Measurements from ENCODE around the gene NIFK.
"Not testable (repeated sequence)": the region's sequence is repeated elsewhere in the genome, so short reads cannot be mapped to it uniquely, and the experiment has no call there.

The NIFK gene

DNA sequence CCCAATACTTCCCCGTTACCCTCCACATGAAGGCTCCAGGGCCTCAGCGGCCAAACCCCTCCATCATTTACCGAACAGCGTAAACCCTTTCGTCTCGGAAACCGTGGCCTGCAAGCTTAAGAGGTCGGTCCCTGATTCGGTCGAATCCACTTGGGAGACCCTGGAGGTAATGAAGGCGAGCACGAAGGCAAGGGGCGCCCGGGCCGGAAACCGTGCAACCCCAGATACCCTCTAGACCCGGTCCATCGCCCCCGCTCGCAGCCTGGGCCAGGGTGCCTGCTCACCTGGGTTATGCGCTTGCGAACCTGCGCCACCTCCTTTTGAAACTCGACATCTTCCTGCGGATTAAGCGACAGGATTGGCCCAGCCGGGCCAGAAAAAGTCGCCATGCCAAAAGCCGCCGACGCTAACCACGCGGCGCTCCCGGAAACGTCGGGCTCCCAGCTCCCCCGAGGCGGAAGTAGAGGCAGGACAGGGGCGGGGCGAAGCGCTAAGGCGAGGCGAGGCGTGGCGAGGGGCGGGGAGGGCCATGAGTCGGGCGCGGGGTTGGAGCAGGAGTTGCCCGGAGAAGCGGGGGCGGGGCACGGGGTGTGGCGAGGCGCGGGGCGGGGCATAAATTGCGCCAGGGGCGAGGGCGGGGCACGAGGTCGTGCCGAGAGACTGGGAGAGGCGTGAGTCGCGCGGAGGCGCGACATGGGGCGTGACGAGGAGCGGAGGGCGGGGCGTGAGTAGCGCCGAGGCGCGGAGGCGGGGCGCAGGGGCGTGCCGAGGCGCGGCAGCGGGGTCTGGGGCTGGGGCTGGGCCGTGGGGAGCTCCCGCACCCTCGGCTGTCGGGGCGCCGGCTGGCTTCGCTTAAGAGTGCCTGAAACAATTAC, at the start of gene NIFK:
Gene NIFK (minus strand): TSS at position 414 of the 875 bp plus-strand sequence. CDS start 25 bp downstream, at position 389.
- peak; percentile 100 for DNase-seq

DNA sequence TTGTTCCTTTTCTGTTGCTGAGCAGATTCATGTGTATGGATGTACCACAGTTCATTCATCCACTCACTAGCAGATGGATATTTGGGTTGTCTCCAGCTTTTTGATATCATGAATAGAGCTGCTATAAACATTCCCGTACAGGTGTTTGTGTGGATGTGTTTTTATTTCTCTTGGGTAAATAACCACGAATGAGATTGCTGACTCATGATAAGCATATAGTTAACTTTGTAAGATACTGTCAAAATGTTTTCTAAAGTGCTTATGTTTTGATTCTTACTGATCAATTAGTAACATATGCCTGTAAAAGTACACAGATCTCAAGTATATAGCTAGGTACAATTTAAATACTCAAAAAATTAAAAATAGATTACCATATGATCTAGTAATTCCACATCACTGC, 46.5 kb upstream of the NIFK start:
- no peak for DNase-seq

DNA sequence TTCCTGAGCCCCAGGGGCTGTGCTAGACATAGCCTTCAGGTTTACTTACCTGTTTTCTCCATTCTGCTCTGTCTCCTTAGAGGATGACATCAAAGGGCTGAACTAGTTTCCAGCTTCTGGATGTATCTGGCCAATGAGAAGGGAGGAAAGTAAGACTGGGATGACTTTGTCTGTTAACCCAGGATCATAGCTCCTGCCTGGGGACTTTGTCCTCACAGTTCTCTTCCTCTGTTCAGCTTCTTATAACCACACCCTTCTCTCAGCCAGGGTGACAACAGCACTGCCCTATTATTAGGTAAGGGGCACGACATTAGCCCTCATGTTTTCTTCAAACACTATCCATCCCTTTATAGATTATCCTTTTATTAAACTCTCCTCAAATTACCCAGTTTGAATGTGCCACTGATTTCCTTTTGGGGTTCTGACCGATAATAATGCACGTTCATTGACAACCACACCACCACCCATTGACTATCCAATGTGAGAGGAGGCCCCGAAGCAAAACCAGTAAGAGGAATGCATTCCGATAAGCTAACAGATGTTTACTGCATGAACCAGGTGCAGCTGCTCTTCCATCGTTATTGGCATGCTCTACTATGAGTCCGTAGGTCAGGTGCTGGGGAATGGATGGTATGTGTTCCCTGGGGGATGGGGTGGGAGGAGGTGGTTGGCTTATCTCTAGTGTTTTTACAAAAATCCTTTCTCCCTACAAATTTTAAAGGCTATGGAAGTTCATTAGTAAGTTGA, 42.2 kb upstream of the NIFK start:
- no peak for DNase-seq

DNA sequence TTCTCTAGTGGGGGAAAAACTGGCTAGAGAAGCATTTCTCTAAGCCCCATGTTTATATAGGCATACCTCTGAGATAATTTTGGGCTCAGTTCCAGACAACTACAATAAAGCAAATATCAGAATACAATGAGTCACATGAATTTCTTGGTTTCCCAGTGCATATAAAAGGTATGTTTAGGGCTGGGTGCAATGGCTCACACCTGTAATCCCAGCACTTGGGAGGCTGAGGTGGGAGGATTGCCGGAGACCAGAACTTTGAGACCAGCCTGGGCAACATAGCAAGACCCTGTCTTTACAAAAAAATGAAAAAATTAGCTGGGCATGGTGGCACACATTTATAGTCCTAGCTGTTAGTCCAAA, 41.0 kb upstream of the NIFK start:
- DNase-seq: no peak

DNA sequence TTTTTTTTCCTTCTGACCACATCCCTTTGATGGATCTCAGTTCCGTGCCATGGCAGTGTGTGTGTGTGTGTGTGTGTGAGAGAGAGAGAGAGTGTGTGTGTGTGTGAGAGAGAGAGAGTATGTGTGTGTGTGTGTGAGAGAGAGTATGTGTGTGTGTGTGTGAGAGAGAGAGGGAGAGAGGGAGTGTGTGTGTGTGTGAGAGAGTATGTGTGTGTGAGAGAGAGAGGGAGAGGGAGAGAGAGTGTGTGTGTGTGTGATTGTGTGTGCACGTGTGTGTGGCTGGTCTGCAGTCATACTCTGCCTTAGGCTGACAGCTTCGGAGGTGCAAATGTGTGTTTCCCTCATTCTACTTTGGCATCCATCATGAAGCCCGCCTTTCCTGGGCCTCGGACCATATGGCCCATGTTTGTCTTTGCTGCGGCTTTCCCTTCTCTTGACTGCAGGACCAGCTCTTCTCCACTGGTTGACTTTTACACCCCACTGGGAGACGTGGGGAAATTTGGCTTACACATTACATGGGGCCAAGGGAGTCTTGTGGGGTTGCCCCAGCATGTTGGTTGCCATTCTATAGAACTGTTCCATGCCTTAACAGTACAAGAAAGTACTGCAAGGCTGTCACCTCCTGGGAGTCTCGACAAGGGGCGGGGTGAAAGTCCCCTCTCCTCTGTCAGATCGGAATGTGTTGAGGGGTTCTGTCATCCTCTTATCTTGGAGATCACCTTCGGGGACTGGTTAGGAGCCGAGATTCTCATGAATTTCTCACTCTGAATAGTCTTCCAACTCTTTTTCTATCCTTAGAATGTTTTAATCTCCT, 40.4 kb upstream of the NIFK start:
- no peak for DNase-seq

DNA sequence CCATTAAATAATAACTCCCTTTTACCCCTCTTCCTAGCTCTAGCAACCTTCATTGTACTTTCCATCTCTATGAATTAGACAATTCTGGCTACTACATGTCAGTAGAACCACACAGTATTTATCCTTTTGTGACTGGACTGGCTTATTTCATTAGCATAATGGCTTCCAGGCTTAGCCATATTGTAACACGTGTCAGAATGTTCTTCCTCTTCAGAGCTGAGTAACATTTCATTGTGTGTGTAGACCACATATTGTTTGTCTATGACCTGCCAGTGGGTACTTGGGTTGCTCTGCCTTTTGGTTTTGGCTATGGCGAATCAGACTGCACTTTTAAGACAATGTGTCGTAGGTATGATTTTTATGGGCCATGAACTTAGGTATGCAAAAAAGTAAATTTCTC, 39.7 kb upstream of the NIFK start:
- DNase-seq: no peak

DNA sequence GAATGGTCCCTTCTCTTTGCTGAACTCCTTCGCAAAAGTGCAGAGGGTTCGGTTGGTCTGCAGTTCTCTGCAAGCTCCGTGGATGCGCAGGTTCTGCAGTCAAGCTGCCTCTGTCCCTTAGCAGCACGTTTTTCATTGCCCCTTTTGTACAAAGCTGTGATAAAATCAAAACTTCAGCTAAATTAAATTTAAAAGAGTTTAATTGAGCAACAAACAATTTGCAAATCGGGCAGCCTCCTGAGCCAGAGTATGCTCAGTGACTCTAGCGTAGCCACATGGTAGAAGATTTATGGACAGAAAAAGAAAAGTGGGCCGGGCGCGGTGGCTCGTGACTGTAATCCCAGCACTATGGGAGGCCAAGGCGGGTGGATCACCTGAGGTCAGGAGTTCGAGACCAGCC, 37.6 kb upstream of the NIFK start:
- no peak for DNase-seq

DNA sequence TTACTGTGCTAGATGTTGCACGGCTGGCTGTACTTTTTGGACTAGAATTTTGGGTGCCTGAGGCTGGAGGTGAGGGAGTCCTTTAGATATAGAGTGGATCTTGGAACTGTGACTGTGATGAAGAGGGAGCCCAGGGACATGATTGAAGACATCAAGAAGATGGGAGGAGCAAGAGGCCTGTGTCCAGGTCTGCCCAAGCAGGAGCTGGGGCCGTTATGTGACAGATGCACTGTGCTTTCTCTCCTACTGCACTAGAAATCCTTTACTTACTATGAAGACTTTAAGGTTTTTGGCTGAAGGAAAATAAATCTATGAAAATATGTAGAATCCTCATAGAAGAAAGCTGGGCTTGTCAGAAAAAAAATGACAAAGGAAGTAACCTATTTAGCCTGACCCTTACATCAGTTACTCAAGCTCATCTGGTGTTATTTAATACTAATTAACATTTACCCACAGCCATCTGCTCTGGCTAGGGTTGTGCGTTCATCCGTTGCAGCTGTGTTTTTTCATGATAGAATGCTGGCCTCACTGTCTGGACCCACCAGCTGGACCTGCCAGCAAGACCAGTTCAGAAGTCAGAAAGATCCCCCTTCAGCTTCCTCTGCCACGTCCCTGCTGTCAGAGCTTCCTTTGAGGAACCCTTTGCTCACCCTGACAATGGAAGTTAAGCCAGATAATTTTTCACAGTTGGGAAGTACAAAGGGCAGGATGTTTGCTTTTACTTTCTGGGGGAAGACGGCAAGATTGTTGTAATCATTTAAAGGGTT, 35.5 kb upstream of the NIFK start:
- DNase-seq: no peak

DNA sequence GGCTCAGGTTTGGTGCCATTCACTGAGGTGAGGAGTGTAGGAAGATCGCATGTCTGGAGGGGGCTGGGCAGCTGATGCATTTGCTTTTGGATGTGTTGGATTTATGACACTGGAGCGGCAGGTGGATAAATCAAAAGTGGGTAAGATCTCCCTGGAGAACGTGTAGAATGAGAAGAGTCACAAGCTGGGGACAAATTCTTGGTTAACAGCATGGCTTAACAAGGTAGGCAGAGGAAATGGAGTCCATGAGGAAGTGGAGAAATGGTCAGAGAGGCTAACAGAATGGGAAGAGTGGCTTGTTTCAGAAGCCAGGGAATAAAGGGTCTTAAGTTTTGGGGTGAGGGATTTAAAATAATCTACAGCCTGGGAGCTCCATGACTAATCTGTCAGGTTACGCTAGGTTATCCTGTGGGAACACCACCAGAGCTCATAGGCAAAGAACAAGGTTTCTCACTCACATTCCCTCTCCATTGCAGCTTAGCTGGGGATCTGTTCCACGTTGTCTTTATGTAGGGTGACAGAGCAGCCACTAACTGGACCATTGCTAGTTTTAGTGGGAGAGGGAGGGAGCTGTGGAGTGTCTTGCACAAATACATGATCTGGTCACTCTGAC, 31.6 kb upstream of the NIFK start:
- DNase-seq: no peak

DNA sequence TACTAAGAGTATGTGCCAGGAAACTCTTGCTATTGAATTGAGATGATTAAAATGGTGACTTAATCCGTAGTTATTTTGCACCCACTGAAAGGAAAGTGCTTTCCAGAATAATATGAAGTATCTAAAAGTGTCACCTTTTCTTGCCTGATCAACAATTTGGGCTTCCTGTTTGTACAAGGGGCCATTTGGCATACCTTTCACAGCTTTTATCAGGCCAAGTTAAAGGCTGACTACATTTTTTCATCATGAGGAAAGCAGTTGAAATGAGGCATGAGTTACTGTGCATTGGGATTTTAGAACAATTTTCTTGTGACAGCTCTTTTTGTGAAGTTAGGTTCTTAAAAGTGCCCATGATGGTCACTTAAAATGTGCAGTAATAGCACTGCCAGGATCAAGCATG, 29.9 kb upstream of the NIFK start:
- no peak for DNase-seq

DNA sequence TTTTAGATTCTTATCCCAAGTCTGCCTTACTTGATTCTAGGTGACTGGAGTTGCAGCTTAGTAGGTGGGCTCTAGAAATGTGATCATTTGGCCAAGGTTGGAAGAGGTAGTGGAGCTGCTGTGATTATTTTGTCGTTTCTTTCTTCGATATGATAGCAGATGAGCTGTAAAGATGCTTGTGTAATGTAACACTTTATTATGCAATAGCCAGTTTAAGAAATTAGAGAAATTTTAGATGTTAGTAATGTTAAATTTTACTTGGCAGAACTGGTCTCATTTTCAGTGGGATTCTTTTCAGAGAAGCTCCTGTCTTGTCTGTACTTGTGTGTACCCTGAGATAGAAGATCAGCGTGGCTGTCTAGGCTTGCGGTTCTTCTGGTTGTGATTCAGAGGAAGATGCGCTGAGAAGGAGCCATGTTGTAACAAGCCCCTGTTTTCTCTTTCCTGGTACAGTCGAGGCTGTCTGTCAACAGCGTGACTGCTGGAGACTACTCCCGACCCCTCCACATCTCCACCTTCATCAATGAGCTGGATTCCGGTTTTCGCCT, 28.1 kb upstream of the NIFK start:
- no peak for DNase-seq

DNA sequence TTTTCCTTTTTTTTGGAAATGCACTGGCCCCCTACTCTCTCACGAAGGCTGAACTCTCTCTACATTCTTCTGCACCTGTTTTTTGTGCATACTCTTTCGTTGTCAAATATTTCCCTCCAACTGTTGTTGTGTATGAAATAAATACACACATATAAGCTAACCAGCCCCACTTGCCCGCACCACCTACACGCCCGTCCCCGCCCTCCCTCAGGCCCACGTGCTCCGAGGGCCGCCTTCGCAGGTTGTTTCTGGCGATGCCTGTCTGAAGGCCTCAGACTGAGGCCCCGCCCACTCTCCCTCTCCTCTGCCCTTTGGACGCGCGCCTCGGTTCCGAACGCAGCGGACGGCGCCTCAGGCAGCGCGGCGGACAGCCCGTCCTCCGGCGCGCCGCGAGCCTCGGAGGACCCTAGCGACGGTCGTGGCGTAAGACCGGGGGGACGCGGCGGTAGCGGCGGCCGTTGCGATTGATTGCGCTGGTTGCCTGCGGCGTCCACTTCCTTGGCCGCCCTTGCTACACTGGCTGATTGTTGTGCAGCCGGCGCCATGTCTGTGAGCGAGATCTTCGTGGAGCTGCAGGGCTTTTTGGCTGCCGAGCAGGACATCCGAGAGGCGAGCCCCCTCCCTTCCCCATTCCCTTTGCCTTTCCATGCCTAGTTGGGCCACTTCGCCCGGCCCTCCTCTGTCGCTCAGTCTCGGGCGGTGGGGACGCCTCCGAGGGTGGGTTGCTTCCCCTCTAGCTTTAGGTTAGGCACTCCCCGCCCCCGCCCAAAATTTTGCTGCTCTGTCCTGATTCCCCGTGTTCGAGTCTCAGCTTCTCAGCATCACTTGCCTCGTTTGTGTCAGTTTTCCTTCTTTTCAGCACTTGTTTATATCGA, 18.8 kb upstream of the NIFK start, which contains the start of gene TSN:
Gene TSN (plus strand): TSS at position 415 of the 875 bp plus-strand sequence. CDS start 129 bp downstream, at position 544.
- peak; percentile 98 for DNase-seq

DNA sequence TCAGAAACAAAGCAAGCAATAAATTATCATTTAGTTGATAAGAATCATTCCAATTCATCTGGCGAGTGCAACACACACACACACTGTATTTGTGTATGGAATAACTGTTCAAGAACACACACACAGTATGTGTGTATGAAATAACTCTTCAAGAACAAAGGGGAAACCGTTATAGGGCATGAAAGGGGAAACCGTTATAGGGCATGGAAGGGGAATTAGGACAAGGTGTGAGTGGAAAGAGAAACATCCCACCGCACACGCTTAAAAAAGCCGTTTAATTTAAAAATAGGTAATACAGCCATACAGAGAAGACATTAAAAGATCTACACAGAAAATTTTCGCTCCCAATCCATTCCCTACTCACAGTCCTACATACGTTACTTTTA, 18.2 kb upstream of the NIFK start:
- DNase-seq: no peak

DNA sequence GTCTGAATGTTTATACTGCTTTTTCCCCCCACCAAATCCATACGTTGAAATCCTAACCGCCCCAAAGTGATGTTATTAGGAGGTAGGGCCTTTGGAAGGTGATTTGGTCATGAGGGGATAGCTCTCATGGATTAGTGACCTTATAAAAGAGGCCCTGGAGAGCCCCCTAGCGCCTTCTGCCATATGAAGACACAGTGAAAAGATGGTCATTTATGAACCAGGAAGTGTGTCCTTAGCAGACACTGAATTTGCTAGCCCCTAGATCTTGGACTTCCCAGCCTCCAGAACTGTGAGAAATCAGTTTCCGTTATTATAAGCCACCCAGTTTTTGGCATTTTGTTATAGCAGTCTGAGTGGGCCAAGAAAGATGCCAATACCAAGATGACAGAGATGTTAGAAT, 11.5 kb upstream of the NIFK start:
- no peak for DNase-seq

DNA sequence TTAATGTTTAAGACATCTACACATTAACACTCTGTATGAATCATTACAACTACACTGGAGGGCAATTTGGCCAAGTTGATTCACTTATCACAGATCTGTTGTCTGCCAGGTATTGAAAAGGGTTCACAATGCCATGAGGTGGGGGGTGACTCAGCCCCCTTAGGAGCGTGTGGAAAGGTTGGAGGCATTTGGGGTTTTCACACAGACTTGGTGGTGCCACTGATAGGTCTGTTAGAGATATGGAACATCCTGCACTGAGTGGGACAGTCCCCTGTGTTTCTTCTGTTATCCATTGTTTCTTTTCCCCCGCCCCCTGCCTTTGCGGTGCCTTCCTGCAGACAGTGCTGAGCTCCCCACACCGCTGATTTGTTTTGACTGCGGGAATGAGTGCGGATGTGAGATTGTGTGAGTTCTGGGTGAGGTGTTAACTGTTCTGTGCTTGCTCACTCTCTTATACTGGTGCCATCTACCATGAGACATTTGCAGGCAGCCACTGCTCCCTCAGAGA, 9.4 kb upstream of the NIFK start:
- no peak for DNase-seq

DNA sequence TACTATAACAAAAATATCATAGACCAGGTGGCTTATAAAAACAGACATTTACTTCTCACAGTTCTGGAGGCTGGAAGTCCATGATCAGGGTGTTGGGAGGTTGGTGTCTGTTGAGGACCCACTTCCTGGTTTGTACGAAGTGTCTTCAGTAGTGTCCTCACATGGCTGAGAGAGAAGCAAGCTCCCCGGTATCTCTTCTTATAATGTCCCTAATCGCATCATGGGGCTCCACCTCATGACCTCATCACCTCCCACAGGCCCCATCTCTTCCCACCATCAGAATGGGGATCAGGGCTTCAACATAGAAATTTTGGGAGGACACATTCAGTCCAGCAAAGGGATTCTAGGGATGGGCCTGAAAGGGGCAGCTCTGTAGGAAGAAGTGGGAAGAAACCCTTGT, 4.8 kb upstream of the NIFK start:
- no peak for DNase-seq

DNA sequence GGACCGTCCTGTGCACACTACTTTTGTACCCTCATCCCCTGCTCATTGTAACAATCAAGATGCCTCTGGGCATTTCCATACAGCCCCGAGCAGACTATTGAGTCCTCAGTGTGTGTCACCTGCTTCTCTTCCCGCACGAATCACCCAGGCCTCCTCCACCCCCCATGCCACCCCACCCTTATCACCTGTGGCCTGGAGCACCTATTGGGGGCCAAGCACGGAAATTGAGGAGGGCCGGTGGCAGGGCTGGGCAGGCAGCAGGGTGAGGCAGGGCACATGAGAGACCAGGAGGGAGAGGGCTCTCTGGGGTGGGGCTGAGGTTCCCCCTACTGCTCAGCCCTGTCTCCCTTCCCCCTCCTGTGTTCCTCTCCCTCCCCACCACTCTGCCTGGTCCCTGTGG, 4.3 kb upstream of the NIFK start:
- DNase-seq: no peak

DNA sequence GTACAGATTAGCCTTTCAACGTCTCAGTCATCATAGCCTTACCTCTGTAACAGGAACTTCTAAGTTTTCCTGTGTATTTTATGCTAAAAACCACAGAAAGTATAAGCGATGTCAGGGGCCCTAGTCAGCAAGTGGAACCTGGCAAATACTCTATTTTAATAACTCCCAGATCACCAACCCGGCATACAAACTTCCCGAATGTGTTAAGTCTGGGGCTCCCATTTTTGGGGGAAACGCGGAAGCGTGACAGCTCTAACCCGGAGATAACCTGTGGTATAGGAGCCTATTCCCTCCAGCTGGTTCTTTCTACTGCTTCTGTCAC, 574 bp downstream of the NIFK start:
- DNase-seq: no peak

DNA sequence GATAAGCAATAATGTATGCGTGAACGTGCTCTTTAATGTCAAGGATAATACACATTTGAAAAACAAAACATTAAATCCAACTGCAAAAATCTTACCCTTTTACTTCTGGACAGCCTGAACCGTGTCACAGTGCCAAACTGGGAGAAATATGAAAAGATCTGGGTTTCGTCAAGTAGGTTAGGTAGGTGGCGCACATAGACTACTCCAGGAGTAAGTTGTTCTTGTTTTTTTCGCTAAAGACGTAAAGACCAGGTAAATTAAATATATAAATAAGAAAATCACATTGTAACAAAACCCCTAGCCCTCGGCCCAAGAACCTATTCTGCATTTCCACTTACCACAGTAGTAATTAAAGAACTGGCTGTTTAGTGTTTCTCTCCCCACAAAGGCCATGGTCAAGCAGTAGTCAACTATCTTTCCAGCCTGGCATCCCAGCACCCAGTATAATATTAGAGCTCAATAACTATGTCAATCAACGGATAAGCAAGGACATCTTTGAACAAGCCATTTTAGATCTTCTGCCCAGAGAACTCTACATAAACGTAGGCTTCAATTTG, 1.1 kb downstream of the NIFK start:
- no peak for DNase-seq

DNA sequence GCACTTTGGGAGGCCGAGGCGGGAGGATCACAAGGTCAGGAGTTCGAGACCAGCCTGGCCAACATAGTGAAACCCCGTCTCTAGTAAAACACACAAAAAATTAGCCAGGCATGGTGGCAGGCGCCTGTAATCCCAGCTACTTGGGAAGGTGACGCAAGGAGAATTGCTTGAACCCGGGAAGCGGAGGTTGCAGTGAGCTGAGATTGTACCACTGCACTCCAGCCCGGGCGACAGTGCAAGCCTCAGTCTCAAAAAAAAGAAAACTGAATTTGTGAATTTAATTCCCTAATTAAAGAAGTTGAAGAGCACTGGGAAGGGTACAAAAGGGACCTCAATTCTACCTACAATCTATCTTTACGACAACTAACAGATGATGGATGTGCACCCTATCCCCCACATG, 2.1 kb downstream of the NIFK start:
- DNase-seq: not testable (repeated sequence)

All from activated CD4-positive, alpha-beta T cell treated with anti-CD3 and anti-CD28 coated beads, Interleukin-2, amount 50 U/mL, for 16 hours (primary cell).